Ecto neural progenitor cell (in vitro differentiated cells): ENCODE data around the gene STX8.

Experiments
- DNase-seq: peaks from one replicate; pipeline ENCODE4 v3.0.0-alpha.2; 2018; ENCODE audit warnings: low spot score

Gene STX8

DNA sequence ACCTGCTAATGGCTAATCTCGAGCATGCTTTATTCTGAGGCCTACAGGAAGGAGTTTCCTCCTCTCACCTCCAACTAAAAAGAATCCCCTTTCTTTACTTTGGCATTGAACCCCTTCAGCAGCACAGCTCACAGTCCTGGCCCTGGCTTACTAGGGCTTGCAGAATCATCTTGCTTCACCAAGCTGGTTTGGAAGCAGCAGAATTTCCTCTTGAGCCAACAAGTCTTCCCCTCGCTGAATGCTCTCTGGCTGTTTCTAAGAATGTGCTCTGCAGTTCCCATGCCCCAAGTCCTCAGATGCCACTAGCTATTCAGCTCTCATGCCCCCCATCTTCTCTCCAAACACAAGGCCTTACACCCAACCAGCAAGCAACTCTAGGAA lies 283.1 kb downstream of the STX8 start:
- DNase-seq = no peak

DNA sequence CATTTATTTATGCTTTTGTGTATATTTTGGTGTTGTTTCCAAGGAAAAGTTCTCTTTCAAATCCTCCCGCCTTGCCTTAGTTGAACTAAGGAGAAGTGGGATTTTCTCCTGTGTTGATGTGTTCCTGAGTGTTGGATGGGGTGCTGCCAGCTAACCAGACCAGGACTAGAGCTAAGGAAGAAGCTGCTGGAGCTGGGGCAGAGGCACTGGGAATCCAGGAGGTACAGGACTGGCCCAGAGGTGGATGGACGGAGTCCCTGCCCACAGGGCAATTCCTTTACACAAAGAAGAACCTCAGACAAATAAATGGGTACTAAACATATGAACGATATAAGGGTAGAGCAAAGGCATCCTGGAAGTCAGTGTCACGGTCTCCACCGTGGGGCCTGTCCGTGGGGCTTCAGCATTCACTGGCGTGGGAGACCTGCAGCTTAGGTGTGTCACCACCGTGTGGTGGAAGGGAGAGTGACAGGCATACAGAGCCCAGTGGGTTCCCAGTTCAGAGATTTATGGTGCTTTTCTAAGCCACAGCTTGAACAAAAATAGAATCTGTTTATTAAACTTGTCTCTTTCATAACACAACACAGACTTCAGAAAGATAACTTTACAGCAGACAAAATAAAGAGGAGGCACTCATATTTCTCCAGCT lies 283.6 kb downstream of the STX8 start:
- peak; percentile 69 for DNase-seq

DNA sequence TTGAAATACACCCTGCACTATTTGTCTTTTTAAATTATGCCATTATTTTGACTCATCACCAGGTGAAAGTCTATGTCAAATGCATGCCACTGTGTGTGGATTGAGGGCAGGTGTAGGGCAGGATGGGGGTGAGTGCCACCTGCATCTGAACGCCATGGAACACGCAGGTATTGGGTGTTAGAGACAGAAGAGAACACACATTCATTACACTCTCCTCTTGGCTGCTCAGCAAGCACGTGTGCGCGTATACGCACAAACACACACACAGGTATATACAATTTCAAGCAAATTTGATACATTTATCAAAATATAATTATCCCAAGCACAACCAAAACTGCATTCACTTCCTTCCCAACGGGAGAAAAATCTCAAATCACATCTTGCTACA lies 285.4 kb downstream of the STX8 start:
- DNase-seq = peak; percentile 34

DNA sequence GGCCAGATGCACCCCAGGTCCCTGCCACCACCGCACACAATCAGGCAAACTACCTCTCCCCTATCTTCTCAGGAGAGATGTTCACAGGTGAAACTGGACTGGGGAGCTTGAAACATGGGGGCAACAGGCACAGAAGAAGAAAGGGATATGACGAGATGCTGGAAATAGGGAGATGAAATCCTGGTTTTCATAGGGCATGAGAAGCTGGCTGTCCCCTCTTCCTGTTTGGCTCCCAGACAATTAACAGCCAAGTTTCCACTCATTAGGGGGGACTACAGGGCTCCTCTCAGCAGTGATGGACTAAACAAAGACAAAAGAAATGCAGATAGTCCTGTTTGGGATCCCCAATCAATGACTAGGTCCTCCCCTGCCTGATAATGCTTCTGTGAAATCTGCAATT lies 288.3 kb downstream of the STX8 start:
- DNase-seq = peak; percentile 16

DNA sequence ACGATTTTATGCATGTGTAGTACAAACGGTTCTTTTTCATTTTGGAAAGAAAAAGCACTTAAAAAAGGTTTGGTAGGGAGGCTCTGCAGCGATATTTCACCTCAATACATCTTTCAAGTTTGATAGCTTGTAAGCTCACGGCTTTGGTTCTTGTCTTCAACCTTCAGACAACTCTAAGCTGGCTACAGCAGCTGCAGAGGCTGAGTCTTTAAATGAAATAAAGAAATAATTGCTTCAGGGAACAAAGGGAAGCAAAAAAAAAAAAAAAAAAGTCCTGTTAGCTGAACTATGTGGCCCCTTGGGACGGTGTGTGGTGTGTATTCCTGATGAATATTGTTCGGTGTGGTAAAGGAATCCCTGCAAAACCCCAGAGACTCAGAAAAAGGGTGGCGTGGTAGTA lies 289.2 kb downstream of the STX8 start:
- DNase-seq = no peak

DNA sequence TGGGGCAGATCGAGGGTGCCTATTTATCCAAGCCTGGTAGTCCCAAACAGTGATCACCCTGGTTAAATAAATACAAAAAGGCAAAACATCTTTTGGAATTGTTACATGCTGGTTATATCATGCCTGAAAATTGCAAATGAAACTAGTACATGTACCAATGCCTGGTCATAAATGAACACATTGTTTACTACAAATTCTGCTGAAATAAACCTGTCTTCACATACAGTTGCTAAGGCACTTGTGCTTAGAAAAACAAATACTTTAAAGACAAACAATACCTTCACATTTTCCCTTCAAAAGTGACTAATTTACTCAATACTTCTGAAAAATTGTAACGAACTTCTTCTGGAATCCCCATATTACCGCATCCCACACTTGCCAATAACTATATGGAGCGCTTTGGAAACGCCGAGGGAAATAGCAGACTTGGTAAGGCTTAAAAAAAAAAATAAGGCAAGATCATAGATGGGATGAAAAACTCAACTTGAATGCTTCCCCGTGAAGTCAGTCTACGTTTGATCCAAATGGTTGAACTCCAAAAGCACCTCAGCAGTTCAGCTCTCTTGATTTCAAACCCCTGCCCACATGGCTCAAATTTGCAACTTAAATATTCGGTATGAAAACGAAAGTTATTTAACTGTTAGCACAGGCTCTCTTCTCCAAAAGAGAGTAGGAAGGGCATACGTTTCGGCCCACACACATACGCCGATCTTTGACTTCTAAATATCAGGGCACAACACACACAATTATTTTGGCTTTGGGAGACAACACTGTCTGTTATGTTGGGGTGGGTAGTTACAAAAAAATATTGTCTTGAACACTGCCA lies 289.8 kb downstream of the STX8 start:
- DNase-seq = no peak

DNA sequence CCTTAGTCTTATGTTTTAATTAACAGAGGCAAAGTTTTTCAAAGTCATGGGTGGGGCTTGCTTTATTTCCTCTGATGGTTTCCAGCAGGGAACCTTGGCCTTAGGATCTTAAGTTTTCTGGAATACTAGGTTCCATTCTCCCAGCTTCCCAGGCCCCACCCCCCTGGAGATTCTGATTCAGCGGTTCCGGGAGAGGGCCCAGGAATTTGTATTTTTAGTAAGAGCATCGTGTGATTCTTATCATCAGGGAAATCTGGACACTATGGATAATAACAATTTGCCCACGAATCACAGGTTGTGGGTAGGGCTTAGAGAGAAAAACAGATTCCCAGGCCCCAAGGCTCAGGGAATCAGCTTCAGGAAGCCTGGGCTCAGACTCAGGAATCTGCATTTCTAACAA lies 290.7 kb downstream of the STX8 start:
- DNase-seq = peak; percentile 12

DNA sequence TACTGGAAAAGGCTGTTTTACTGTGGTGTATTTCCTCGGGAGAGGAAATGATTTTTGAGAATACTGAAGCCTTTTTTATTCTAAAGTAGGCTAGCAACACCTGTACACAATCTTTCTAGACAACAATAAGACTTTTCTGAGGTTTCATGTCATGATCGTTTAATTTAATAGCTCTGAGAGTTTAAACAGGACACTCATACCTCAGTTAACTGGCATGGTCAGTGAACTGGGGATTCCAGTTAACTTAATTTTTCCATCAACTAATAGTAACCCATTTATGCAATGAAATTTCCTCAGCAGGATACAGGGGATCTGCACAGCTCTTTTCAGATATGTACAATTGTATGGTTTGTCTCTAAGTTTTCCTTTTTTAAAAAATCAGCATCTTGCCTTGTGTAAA lies 291.7 kb downstream of the STX8 start:
- no peak for DNase-seq

DNA sequence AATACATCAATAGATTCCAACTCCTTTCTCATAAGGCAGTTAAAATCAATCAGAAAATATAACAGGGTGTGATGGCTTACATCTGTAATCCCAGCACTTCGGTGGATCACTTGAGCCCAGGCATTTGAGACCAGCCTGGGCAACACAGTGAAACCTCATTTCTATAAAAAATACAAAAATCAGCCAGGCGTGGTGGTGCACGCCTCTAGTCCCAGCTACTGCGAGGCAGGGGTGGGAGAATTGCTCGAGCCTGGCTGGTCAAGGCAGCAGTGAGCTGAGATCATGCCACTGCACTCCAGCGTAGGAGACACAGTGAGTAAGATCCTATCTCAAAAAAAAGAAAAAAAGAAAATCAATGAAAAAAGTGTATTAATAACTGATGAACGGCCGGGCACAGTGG lies 295.7 kb downstream of the STX8 start:
- DNase-seq = peak; percentile 31

DNA sequence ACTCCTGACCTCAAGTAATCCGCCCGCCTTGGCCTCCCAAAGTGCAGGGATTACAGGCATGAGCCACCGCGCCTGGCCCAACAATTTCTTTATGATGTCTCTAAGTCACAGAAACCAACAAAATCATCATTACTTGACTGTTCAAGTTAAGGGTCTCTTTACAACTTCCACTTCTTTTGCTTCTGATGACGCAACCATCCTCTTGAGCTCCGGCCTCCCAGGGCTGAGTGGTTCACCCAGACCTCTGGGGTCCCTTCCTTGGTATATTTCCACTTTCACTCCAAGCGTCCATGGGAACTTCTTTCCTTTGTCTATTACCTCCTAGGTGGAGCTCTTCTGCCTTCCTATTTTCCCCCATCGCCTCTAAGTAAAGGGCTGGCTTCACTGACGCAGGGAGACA lies 300.6 kb downstream of the STX8 start:
- DNase-seq = no peak

DNA sequence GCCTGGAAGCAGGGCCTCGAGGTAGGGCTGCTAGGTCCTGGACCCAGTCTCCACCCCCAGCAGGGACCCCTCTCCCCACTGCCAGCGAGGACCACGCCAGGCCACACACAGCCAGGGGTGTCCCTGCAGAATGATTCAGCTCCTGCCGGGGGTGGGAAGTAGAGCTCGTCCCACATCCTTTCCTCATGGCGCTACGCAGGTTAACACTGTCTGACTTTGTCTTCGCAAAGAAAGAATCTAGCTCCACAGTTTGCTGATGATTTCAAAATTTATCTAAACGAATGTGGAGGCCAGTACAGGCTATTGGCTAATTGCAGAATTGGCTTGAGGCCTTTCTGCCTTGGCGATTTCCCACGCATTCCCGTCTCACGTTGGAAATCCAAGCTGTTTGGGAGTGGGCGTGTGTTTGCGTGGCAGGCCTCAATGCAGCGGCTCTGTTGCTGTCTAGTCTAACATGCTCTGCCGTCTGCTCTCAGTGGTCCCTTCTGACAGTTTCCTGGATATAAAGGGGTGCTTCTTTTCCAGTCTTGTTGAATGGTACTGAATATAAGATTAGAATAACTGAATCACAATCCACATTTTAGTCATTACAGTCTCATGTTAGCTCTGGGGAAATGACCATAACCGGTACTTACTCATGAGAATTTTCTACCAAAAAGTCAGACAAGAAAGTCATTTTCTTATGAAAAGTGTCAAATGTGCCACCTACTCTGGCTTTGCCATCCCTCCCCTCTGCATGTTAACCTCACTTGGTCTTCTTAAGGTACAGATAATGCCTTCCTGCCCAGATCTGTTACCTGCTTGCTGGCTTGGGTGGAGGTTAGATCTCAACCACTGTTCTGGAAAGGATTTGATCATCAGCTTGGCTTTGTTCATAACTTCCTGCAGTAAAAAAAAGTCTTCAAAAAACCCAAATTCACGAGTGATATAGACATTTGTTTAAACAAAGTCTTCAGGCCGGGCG lies 301.9 kb downstream of the STX8 start:
- DNase-seq = no peak

DNA sequence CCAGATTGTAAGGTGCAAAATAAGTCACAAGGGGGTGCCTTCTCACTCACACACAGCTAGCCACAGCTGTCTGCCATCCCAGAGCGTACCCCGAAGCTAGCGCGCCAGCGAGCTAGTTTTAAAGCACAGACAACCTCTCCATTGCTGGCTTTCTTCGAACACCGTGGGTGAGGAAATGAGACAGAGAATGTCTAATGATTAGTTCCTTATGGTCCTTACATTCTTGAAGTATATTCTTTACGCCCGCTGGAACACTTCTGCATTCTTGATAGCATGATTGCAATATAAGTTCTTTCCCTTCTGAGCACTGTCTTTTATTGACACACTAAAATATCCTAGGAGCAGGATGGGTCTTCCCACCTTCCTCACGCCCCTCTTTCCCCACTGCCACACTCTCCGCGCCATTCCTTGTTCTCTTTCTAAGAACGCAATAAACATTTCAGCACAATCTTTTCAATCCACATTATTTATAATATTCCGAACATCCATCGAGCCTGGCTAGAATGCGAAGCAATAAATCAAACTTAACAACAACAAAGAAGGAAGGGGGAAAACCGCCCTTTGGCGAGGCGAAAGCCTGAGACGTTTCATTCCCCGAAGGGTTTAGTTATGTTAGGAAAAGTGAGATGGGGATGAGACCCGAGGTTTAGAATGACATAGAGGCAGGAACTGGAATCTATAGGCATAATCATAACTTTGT lies 303.0 kb downstream of the STX8 start:
- DNase-seq = no peak

DNA sequence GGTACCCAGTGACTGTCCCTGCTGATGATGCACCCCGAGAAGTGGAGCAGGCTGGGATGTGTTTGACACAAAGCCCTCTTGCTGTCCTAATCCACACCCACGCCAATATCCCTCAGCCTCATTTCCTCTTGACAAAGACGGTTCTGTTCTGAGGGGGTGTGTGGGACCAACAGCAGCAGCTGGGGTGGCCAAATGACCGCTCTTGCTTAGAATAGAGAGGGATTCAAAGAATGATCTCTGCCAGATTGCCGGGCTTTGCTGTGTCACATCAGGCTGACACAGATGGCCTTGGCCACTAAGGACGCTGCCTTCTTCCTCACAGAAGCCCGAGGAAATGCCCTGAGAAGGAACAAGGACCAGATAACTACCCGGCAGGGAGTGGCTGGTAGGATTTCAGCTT lies 303.6 kb downstream of the STX8 start:
- DNase-seq = no peak

DNA sequence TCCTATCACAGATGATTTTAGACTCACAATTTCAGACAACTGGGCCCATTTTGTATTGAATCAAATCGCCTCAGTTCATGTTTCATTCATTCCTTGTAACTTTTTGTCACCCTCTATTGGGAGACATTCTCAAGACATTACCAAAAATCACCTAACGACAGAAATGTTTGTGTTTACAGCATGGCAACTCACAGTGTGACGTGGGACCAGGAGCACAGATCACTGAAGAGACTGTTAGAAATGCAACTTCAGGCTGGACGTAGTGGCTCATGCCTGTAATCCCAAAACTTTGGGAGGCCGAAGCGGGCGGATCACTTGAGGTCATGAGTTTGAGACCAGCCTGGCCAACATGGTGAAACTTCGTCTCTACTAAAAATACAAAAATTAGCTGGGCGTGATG lies 304.7 kb downstream of the STX8 start:
- no peak for DNase-seq

DNA sequence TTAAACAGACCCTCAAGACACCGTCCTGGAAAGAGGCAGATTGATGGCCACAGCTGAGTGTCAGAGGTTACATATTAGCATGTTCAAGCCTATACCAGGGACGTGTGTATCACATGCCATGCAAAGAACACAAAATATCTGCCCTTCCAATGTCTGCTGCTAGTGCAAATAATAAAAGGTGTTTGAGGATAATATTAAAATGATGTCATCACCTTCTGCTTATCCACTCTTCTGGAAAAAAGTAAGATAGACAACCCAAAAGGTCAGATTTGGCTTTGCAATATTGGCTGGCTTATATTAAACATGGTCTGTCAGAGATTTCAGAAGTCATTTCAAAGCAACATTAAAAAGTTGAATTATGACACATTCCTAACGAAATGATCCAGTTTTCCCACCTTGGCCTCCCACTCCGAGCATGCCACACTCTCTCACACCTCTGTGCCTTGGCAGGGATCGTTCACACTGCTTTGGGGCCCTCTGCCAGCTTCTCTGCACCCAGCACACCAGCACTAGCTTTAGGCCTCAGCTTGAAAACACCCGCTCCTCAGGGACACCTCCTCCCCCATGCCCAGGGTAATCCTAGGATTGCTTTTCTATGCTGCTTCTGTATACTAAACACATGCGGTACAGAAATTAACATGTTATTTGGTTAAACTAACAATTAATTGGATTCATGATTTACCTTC lies 306.1 kb downstream of the STX8 start:
- no peak for DNase-seq

DNA sequence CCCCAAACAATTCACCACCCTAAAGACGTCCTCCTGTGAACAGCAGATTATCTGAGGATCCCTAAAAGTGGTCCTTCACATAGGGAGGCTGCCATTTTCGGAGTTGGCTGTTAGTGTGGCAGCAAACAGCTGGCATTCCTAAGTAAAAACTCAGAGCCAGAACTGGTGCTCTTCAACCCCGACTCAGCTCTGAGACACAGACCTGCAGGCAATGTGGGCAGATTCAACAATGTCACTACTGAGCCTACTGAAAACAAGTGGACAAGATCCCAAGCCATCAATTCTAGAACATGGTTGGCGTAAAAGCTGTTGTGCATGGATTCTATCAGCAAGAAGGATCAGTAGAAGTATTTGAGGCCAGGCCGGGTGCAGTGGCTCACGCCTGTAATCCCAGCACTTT lies 307.1 kb downstream of the STX8 start:
- DNase-seq = no peak

DNA sequence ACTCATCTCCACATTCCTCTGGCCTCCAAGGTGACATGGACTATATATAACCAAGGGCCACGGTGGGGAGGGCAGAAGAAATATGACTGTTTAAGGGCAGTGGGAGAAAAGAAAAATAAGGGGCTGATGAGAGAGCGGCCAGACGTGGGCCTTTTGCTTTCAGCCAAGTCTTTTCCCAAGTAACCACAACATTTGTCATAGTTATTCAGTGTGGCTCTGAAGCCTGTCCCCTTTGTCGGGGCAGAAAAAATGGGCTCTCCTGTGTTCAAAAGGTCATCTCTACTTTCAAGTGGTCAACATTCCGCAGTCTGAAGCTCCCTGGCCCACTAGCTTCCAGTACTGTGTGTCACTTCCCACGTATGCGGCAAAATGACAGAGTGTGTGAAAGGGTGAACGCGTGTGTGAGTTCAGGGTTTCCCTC lies 308.9 kb downstream of the STX8 start:
- DNase-seq = no peak

DNA sequence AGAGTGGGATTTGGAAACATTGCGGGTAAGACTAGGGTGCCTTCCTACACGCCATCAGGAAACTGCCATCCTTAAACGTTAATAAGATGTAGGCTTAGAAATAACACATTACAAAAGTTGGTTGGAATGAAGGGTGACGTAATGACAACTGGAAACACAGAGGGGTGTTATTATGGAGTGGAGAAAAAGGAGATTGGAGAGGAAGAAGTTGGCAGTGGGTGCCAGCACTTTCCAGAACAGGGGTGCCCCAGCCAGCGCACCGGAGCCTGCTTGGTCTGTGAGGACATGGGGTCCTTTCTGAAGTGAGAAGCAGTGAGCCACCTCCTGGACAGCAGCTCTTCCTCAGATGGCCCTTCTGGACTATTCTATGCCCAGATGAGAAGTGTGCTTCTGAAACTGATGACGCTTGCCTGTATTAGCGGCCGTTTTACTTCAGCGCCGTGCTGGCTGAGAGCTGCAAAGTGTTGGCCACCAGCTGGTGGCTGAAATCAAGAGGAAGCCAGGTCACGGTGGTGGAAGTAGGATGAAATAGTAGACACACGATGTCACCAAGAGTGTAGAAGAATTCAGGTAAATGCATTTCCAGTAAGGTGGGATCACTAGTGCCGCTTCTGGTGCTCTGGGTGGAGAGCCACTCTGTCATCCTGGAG lies 309.5 kb downstream of the STX8 start:
- no peak for DNase-seq

DNA sequence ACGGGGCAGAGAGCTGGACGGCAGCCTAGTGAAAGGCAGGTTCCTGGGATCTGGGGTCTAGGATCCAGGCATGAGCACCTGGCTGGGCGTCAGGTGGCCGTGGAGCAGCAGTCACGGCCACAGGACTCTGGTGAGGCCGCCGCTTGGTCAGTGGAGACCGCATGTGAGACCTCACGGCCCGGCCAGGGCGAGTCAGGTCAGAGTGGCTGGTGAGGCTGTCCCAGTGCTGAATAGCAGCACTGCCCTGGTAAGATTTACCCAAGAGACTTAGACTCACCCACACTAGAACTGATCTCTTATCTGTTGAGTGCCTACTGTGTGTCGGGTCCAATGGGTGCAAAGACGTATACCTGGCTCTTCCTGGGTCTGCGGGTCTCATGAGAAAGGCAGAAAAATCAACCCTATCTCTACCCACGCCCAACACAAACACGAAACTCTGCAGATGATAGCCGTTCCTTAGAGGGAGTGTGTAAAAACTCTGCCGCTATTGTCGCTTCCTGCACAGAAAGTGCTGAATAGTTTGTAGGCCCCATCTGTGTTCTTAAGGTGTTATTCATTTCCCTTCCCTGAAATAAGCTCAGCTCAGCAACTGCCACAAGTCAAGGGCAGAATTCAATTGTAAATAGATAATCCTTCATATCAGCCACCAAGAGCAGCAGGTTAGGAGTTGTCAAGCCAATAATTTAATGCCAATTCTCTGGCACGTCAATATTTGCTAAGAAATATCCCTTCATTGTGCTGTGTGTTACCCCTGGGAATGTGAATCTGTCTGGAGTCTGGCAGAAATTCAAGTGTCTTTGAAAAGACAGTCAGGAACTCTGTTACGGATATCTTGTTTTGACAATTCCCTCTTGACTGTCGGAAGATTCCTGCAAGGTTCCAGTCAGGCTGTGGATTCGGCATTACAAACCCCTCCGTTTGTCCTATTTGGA lies 314.3 kb downstream of the STX8 start:
- DNase-seq = no peak

DNA sequence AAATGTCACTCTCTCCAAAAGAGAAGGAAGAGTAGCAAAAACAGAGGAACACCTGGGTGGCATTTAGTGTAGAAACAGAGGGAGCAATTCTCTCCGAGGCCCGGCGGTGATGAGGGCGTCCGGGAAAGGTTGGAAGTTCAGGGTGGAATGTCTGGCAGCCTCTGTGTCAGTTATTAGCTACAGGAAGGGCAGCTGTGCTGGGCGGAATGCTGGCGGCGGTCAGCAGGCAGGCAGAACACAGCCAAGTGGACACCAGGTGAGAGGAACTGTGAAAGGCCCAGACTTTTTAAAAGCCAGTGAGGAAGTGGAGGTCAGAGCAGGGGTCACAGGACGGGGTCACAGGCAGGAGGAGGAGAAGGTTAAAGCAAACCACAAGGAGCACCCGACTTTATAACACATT lies 316.2 kb downstream of the STX8 start:
- no peak for DNase-seq
